Esophagus muscularis mucosa (tissue), 4 donors: Measurements from ENCODE around the gene XPO1.

Experiments
- EP300 ChIP-seq: sonication (generic); formaldehyde crosslinking; IDR thresholded peaks from one replicate; pipeline ENCODE4 v1.6.1; 2017; ENCODE audit warnings: antibody characterized with exemption
- POLR2A ChIP-seq: fragments of 450-650 bp; IDR thresholded peaks from one replicate; pipeline ENCODE4 v1.6.1; 2017; ENCODE audit warnings: antibody characterized with exemption, moderate library complexity, mild to moderate bottlenecking, low read depth
- POLR2AphosphoS5 ChIP-seq, 2 donors: sonication (generic); formaldehyde crosslinking; IDR thresholded peaks; one replicate each; pipeline ENCODE4 v1.6.1; 2017; ENCODE audit warnings: antibody characterized with exemption in 2 of 2
- TF ChIP-seq, protein P1 (sequence below), 3 experiments: fragments of 200-600 bp in 2 of 3; fragments of 450-650 bp in 1 of 3; sonication (generic) in 2 of 3; IDR thresholded peaks; one replicate each; pipeline ENCODE4 v1.5.1; 2017 to 2019; ENCODE audit warnings: antibody characterized with exemption in 3 of 3, mild to moderate bottlenecking in 2 of 3, moderate library complexity in 1 of 3

DNA sequence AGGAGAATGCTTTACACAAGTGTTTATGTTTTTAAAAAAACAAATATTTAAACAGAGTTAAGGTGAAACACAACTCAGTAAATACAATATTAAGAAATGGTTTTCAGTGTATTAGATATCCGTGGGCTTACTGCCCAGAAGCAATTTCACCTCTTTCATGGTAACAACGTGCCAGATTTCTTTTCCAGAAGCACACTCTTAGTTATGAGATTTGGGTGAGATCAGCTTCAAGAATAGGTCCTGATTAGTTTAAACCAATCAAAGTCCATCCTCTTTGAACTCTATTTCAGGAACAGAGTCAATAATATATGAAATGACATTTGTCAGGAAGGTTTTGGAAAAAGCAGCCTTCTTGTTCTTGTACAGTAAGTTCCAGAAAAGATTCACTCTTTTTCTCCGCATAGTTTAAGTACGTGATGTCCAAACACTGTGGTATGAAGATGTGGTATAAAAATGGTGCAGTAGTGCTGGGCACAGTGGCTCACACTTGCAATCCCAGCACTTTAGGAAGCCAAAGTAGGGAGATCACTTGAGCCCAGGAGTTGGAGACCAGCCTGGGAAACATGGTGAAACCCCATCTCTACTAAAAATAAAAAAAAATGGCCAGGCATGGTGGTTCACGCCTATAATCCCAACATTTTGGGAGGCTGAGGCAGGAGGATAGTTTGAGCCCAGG lies 81.9 kb downstream of the XPO1 start:
- TF ChIP-seq, protein P1, sequence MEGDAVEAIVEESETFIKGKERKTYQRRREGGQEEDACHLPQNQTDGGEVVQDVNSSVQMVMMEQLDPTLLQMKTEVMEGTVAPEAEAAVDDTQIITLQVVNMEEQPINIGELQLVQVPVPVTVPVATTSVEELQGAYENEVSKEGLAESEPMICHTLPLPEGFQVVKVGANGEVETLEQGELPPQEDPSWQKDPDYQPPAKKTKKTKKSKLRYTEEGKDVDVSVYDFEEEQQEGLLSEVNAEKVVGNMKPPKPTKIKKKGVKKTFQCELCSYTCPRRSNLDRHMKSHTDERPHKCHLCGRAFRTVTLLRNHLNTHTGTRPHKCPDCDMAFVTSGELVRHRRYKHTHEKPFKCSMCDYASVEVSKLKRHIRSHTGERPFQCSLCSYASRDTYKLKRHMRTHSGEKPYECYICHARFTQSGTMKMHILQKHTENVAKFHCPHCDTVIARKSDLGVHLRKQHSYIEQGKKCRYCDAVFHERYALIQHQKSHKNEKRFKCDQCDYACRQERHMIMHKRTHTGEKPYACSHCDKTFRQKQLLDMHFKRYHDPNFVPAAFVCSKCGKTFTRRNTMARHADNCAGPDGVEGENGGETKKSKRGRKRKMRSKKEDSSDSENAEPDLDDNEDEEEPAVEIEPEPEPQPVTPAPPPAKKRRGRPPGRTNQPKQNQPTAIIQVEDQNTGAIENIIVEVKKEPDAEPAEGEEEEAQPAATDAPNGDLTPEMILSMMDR (IDR thresholded peaks at IDR 0.05): no peak
- TF ChIP-seq POLR2AphosphoS5 (IDR thresholded peaks at IDR 0.05) (no peak), EP300 (no peak), POLR2A (no peak)
